Adrenal gland (tissue), 5 donors: Measurements from ENCODE around the gene CTSZ.

Experiments
- CTCF ChIP-seq, 6 experiments: fragments of 450-650 bp in 4 of 6; fragments of 200-600 bp in 2 of 6; sonication (generic) in 1 of 6; IDR thresholded peaks; 1 replicate in 5 of 6; 2 replicates in 1 of 6; pipeline versions ENCODE4 v1.5.1 to v1.8.0; 2016 to 2021; ENCODE audit warnings: antibody characterized with exemption in 6 of 6, mild to moderate bottlenecking in 2 of 6, moderate library complexity in 1 of 6
- POLR2A ChIP-seq, 2 donors: fragments of 450-650 bp; IDR thresholded peaks; one replicate each; pipeline ENCODE4 v1.6.1; 2017; ENCODE audit warnings: antibody characterized with exemption in 2 of 2, mild to moderate bottlenecking in 2 of 2, moderate library complexity in 1 of 2
- donor health status: DM: no; HTN: no; CAD: no.

GRCh38 chr20:58997141-58997770, 9.8 kb downstream of the CTSZ start:
- no peak for TF ChIP-seq CTCF (IDR thresholded peaks at IDR 0.05)
- no peak for TF ChIP-seq POLR2A (IDR thresholded peaks at IDR 0.05)
